Measurements from ENCODE around the gene CASK. TPM values are rescaled to one million over a fixed set of nuclear protein-coding genes. Genes with fewer than 3 reads are reported as not detected.

CASK gene
- total and polyA plus RNA-seq, 9 donors = 17.5 to 41.5 (median 25.4) TPM

DNA sequence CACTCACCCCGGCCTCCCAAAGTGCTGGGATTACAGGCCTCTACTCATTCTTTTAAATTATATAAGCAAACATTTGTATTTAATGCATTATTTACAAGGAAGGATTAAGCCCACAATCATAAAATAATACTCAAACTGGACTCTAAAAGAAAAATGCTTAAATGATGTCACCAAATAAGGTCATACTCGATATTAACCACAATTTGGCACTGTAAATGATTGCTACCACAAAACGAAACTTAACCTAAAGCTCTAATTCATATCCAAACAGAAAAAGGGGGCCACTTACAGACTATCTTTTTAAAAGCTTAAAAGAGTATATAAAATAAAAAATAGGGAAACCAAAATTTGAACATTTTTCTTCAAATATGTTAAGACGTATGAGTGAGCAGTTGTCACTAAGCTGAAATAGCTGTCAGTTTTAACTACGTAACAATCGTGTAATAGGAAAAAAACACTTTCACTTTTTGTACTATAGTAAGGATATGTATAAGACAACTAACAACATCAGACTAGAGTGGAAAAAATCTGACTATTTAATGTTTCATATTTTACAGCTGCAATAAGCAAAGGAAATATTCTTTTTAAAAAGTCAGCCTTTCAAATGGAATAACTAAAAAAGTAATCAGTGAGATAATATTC, 342.8 kb downstream of the CASK start:
- WGBS (ENCODE audit: insufficient coverage) = no CpG with 5 or more reads among the region's 6 CpGs
- Histone ChIP-seq H3K27me3 (ENCODE audit: control insufficient read depth, insufficient read depth, low read length) (peaks cover 14% of the 10 kb centered on the region), H3K27ac (ENCODE audit: low read length) (no peak overlapping the region), H3K9me3 (replicated peaks; ENCODE audit: control insufficient read depth, low read depth, low read length) (no peaks in the 10 kb centered on the region), H3K36me3 (ENCODE audit: control insufficient read depth, insufficient read depth, low read length) (peaks cover 5% of the 10 kb centered on the region), H3K4me1 (ENCODE audit: control insufficient read depth, insufficient read depth, low read length) (no peaks in the 10 kb centered on the region), H3K4me3 (ENCODE audit: low read length) (no peak overlapping the region)
- DNase-seq = no peak

DNA sequence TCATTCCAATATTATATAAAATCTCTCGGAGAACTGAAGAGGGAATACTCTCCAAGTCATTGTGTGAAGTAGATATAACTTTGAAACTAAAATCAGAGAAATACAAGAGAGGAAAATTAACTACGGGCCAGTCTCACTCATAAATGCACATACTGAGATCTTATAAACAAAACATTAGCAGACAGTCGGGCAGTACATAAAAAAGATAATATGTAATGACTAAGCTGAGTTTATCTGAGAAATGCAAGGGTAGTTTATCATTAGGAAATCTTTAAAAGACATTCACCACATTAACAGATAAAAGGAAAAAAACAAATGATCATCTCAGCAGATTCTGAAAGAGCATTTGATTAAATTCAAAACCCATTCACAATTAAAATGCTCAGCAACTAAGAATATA, 359.5 kb downstream of the CASK start:
- H3K4me3 ChIP-seq (ENCODE audit: low read length) = no peak overlapping the region
- no CpG with 5 or more reads among the region's 3 CpGs for WGBS (ENCODE audit: insufficient coverage)
- H3K36me3 ChIP-seq (ENCODE audit: control insufficient read depth, insufficient read depth, low read length) = no peaks in the 10 kb centered on the region
- H3K4me1 ChIP-seq (ENCODE audit: control insufficient read depth, insufficient read depth, low read length) = peaks cover 6% of the 10 kb centered on the region
- DNase-seq = no peak
- H3K27ac ChIP-seq (ENCODE audit: low read length) = no peak overlapping the region
- H3K9me3 ChIP-seq (replicated peaks; ENCODE audit: control insufficient read depth, low read depth, low read length) = no peaks in the 10 kb centered on the region
- peaks cover 13% of the 10 kb centered on the region for H3K27me3 ChIP-seq (ENCODE audit: control insufficient read depth, insufficient read depth, low read length)

DNA sequence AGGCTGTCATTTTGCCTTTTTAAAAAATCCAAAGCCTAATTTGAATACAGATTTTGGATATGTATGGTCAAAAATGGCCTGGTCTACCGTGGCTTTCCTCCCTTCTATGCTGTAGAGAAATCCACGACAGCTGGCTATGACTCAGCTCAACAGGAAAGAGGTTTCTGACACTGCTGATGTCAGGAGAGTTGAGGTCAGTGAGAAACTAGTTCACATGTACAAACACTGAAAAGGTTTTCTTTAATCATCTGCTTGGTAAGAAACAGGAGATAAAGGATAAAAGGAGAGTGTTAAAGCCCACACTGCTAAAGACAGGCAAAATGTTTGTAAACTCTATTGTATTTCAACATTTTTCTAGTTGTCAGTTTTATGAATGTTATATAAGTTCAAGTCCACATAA, 362.3 kb downstream of the CASK start:
- Histone ChIP-seq H3K27ac (ENCODE audit: low read length) (peak overlapping the region; percentile 52), H3K27me3 (ENCODE audit: control insufficient read depth, insufficient read depth, low read length) (peaks cover 16% of the 10 kb centered on the region), H3K36me3 (ENCODE audit: control insufficient read depth, insufficient read depth, low read length) (no peaks in the 10 kb centered on the region), H3K4me3 (ENCODE audit: low read length) (no peak overlapping the region), H3K9me3 (replicated peaks; ENCODE audit: control insufficient read depth, low read depth, low read length) (no peaks in the 10 kb centered on the region), H3K4me1 (ENCODE audit: control insufficient read depth, insufficient read depth, low read length) (peaks cover 6% of the 10 kb centered on the region)
- peak; percentile 75 for DNase-seq
- no CpG with 5 or more reads among the region's 2 CpGs for WGBS (ENCODE audit: insufficient coverage)

DNA sequence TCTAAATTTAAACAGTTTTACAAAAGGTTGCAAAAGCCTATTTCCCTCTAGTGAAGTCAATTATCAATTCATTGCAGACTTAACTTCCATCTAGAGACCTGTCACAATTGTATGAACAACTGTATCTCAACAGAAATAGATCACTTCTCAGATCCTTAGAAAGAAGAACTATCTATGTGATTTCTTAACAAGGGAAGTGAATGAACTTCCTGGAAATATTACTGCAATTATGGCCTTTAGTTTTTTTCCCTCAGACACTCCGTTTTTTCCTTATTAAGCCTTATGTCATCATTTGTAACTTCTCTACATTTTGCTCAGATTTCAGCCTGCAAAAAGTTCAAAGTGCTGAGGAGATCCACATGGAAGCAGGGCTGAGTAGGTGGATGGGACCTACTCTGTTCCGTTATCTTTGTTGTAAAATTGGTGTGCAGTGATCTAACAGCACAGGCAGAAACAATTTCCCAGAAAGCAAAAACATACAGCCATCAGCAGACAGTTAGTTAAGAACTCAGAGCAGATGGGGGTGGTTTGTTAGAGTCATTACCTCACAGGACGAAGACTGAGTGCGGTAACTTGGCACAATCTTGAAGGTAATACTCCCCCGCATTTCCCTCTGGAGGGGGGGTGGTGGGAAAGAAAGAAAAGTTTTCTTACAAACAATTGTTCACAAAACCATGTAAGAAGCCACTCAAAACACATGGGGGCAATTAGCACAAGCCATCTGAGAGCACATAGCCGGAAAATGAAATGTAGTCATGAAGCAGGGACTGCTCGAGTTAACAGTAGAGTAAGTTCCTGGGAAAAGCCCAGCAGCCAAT, 363.9 kb downstream of the CASK start:
- 11% methylated on average over 2 of the region's 7 CpGs for WGBS (ENCODE audit: insufficient coverage)
- peak; percentile 78 for DNase-seq
- Histone ChIP-seq H3K36me3 (ENCODE audit: control insufficient read depth, insufficient read depth, low read length) (no peaks in the 10 kb centered on the region), H3K4me3 (ENCODE audit: low read length) (no peak overlapping the region), H3K27me3 (ENCODE audit: control insufficient read depth, insufficient read depth, low read length) (peaks cover 18% of the 10 kb centered on the region), H3K4me1 (ENCODE audit: control insufficient read depth, insufficient read depth, low read length) (peaks cover 6% of the 10 kb centered on the region), H3K9me3 (replicated peaks; ENCODE audit: control insufficient read depth, low read depth, low read length) (no peaks in the 10 kb centered on the region), H3K27ac (ENCODE audit: low read length) (peak overlapping the region; percentile 74)

DNA sequence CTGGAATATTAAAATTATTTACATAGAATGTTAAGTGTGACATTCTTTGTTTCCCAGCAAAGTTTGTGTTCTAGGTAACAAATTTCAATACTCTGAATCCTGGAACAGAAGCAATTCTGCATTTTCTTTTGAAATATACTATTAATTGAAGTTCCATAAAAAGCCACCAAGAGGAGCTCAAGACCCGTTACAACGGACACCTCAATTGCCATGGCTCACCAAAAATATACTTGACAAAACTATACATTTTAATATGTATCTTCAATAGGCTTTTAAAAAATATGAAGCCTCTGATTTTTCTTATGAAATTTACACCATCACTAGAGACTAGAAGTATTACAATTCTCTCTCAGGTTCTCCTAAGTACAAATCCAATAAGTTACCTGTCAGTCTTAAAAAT, 364.8 kb downstream of the CASK start:
- DNase-seq = peak; percentile 42
- H3K27ac ChIP-seq (ENCODE audit: low read length) = peak overlapping the region; percentile 74
- peaks cover 6% of the 10 kb centered on the region for H3K4me1 ChIP-seq (ENCODE audit: control insufficient read depth, insufficient read depth, low read length)
- H3K36me3 ChIP-seq (ENCODE audit: control insufficient read depth, insufficient read depth, low read length) = no peaks in the 10 kb centered on the region
- H3K4me3 ChIP-seq (ENCODE audit: low read length) = no peak overlapping the region
- H3K9me3 ChIP-seq (replicated peaks; ENCODE audit: control insufficient read depth, low read depth, low read length) = no peaks in the 10 kb centered on the region
- H3K27me3 ChIP-seq (ENCODE audit: control insufficient read depth, insufficient read depth, low read length) = peaks cover 18% of the 10 kb centered on the region
- WGBS (ENCODE audit: insufficient coverage) = no CpG with 5 or more reads among the region's 2 CpGs

DNA sequence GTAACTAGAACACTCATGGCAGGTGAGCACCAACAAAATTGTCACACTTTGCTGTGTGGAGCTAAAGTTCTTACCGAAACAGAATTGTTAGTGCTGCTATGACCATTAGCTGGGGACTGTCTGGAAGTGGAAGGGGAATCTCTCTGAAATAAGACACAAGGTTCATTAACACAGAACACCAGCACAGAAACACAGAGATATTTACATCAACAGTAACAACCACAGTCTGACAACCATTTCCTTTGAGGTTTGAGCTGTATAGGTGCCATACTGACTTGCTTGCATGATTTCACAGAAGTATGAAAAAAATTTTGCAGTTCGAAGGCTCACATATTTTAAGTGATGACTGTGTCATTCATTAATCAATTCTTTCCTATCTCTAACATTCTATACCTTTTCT, 366.4 kb downstream of the CASK start:
- Histone ChIP-seq H3K27me3 (ENCODE audit: control insufficient read depth, insufficient read depth, low read length) (peaks cover 15% of the 10 kb centered on the region), H3K4me3 (ENCODE audit: low read length) (no peak overlapping the region), H3K4me1 (ENCODE audit: control insufficient read depth, insufficient read depth, low read length) (peaks cover 6% of the 10 kb centered on the region), H3K9me3 (replicated peaks; ENCODE audit: control insufficient read depth, low read depth, low read length) (no peaks in the 10 kb centered on the region), H3K27ac (ENCODE audit: low read length) (no peak overlapping the region), H3K36me3 (ENCODE audit: control insufficient read depth, insufficient read depth, low read length) (no peaks in the 10 kb centered on the region)
- no CpG with 5 or more reads among the region's 2 CpGs for WGBS (ENCODE audit: insufficient coverage)
- DNase-seq = no peak

DNA sequence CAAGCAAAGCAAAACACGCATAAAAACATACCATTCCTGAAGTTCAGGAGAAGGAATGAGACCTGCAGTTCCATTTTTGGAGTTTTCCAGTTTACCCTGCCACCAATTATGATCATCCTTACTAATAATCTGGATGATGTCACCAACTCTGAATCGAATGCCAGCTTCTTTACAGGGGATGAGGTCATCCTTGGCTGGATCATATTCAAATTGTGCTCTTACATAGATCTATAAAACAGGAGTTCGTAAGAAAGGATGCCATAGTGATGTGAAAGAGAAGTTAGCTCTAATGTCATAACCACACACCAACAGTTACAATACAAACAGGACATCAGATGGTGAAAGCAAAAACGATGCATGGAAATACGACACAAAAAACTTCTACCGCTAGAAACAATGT, 369.7 kb downstream of the CASK start:
- DNase-seq = peak; percentile 65
- peak overlapping the region; percentile 15 for H3K27ac ChIP-seq (ENCODE audit: low read length)
- H3K27me3 ChIP-seq (ENCODE audit: control insufficient read depth, insufficient read depth, low read length) = peaks cover 8% of the 10 kb centered on the region
- WGBS (ENCODE audit: insufficient coverage) = no CpG with 5 or more reads among the region's 6 CpGs
- no peaks in the 10 kb centered on the region for H3K4me1 ChIP-seq (ENCODE audit: control insufficient read depth, insufficient read depth, low read length)
- no peaks in the 10 kb centered on the region for H3K9me3 ChIP-seq (replicated peaks; ENCODE audit: control insufficient read depth, low read depth, low read length)
- H3K4me3 ChIP-seq (ENCODE audit: low read length) = no peak overlapping the region
- no peaks in the 10 kb centered on the region for H3K36me3 ChIP-seq (ENCODE audit: control insufficient read depth, insufficient read depth, low read length)

DNA sequence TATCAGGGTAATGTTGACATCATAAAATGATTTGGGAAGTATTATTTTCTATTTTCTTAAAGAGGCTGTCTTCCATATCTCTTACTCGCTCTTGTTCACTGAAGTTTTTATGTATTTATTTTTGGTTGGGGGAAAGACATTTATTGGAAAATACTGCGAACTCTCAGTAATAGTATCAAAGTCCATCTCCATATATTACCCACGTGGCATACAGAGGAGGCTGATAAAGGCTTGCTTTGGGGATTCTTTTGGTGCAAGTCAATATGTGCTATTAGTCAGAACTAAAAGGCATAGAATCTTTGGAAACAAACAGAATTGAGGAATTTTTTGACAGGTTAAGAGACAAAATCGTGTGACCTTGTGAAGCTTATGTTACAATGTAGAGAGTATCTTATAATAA, 374.9 kb downstream of the CASK start:
- Histone ChIP-seq H3K27ac (ENCODE audit: low read length) (no peak overlapping the region), H3K36me3 (ENCODE audit: control insufficient read depth, insufficient read depth, low read length) (no peaks in the 10 kb centered on the region), H3K4me3 (ENCODE audit: low read length) (no peak overlapping the region), H3K27me3 (ENCODE audit: control insufficient read depth, insufficient read depth, low read length) (peaks cover 9% of the 10 kb centered on the region), H3K4me1 (ENCODE audit: control insufficient read depth, insufficient read depth, low read length) (no peaks in the 10 kb centered on the region), H3K9me3 (replicated peaks; ENCODE audit: control insufficient read depth, low read depth, low read length) (no peaks in the 10 kb centered on the region)
- no peak for DNase-seq
- no CpG with 5 or more reads among the region's 4 CpGs for WGBS (ENCODE audit: insufficient coverage)

DNA sequence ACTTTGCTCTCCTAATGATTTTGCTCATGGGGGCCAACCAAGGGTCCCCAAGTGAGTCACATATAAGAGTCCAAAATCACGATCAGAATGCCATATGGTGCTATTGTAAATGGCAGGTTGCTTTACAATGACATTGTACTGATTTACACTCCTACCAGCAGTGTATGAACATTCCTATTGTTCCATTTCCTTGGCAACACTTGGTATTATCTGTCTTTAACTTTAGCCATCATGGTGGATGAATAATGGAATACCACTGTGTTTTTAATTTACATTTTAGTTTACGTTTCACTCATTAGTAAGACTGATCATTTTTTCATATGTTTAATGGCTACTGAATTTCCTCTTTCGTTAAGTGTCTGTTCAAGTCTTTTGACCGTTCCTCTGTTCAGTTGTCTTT, 379.7 kb downstream of the CASK start:
- peaks cover 3% of the 10 kb centered on the region for H3K36me3 ChIP-seq (ENCODE audit: control insufficient read depth, insufficient read depth, low read length)
- H3K9me3 ChIP-seq (replicated peaks; ENCODE audit: control insufficient read depth, low read depth, low read length) = no peaks in the 10 kb centered on the region
- no peak overlapping the region for H3K4me3 ChIP-seq (ENCODE audit: low read length)
- DNase-seq = no peak
- H3K4me1 ChIP-seq (ENCODE audit: control insufficient read depth, insufficient read depth, low read length) = no peaks in the 10 kb centered on the region
- WGBS (ENCODE audit: insufficient coverage) = no CpG with 5 or more reads among the region's 4 CpGs
- H3K27ac ChIP-seq (ENCODE audit: low read length) = no peak overlapping the region
- H3K27me3 ChIP-seq (ENCODE audit: control insufficient read depth, insufficient read depth, low read length) = peaks cover 8% of the 10 kb centered on the region

DNA sequence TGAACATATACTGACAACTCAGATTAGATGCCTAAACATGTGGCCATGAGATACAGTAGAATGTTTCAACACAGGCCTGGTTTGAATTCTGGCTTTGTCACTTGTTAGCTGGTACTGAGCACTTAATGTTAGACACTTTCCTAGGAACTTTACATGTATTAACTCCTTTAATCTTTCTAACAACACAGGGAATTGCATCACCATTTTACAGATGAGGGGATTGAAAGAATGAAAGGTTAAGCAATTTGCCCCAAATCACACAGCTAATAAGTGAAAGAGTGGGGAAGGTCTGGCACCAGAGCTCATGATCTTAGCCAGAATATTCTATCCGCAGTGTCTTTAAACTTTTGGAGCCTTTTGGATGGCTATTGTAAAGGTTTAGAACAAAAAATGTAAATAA, 380.3 kb downstream of the CASK start:
- no CpG with 5 or more reads among the region's 1 CpG for WGBS (ENCODE audit: insufficient coverage)
- Histone ChIP-seq H3K36me3 (ENCODE audit: control insufficient read depth, insufficient read depth, low read length) (peaks cover 3% of the 10 kb centered on the region), H3K9me3 (replicated peaks; ENCODE audit: control insufficient read depth, low read depth, low read length) (no peaks in the 10 kb centered on the region), H3K4me3 (ENCODE audit: low read length) (no peak overlapping the region), H3K27ac (ENCODE audit: low read length) (no peak overlapping the region), H3K27me3 (ENCODE audit: control insufficient read depth, insufficient read depth, low read length) (peaks cover 8% of the 10 kb centered on the region), H3K4me1 (ENCODE audit: control insufficient read depth, insufficient read depth, low read length) (no peaks in the 10 kb centered on the region)
- no peak for DNase-seq

Data from muscle of leg (tissue), 11 donors.